NT2/D1 (cell line): ENCODE measurements around the gene SEL1L3.

ENCODE experiments used
- SUZ12 ChIP-seq: IDR thresholded peaks from 2 replicates; pipeline ENCODE4 v1.6.1; 2011; ENCODE audit not compliant: insufficient read length, insufficient read depth; ENCODE audit errors: extremely low read depth
- YY1 ChIP-seq: IDR thresholded peaks from 2 replicates; pipeline ENCODE4 v1.6.1; 2011; ENCODE audit not compliant: insufficient read length, insufficient read depth
- ZNF274 ChIP-seq: IDR thresholded peaks from 2 replicates; pipeline ENCODE4 v1.6.1; 2011; ENCODE audit warnings: mild to moderate bottlenecking, low read depth, low read length

DNA sequence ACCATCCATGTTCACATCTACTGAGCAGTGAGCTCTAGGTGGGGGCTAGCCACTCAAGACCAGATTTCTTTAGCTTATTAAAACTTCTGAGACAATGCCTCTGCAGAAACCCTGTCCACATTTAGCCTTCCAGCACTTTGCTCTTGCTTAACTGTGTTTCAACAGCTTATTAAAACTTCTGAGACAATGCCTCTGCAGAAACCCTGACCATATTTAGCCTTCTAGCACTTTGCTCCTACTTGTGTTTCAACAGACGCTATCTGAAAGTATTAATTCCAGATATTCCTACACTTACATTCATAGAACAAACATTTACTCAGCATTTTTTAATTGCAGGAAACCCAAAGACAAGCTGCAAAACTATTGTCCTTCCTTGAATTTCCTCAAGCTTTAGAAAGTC lies 91.9 kb downstream of the SEL1L3 start:
- TF ChIP-seq SUZ12 (no peak), ZNF274 (no peak), YY1 (no peak)
